Measurements from ENCODE around the gene MAP6.

MAP6 gene

DNA sequence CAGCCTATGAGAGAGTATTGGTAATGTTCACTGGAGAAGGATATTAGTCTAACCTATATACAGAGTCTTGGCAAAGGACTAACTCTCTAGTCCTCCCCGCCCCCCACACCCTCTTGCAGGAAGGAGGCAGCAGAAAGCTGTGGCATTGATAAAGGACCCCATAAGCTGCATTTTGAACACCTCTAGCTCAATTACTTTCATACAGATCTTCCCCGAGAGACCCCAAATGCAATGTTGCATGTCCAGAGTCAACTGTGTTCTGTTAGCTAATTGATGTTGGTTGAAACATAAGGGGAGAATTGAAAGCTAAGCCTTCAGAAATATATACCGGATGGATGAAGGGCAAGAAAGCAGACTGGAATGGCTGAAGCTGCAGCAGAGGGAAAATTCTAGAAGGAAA, 2.8 kb downstream of the MAP6 start:
- DNase-seq: no peak

DNA sequence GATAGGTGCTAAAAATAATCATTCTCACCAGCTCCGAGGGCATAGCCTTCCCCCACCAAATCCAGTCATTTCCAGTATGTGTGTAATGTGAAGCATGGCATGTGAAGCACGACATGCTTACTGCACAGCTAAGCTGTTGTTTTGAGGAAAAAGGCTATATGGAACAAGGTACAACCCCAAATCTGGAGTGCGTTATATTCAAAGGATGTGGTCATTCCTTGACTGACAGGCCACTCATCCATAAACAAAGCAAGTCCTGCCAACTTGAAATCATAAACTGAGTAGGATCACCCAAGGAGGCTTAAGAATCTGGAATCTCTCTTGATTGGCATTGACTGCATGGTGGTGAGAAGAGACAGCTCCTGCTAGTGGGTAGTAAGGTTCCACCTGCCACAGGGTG, 3.7 kb downstream of the MAP6 start:
- DNase-seq: no peak

DNA sequence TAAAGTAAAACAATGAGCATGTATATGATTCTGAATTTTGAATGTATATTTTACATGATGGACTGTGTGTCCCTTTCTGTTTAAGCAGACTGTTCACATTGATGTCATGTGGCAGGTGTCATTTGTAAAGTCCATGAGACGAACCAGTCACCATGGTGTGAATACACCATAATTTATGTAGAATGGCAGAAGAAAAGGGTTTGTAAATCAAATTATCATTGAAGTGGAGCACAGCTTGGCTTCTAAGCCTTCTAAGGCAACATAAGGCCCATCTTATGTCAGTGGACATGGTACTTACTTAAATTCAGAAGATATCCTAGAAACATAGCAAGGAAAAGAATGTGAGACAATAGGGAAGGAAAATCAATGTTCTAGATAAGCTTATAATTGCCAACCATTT, 4.4 kb downstream of the MAP6 start:
- DNase-seq: no peak

DNA sequence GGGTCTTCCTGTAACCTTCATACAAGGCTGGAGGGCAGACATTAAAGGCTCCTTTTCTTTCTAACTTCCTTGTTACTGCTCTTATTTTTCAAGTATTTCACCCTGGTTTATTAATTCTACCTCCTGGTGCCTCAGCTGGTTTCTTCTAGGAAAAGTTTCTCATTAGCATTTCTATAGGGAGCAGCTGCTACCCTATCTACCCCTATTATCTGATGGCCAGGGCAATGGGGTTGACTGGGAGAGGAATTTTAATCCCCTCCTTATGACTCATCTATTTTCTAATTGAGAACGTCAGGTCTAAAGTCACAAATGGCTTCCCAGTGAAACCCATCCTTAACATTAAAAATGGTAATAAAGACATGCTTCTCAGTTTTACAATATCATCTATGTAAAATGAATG, 5.0 kb downstream of the MAP6 start:
- no peak for DNase-seq

DNA sequence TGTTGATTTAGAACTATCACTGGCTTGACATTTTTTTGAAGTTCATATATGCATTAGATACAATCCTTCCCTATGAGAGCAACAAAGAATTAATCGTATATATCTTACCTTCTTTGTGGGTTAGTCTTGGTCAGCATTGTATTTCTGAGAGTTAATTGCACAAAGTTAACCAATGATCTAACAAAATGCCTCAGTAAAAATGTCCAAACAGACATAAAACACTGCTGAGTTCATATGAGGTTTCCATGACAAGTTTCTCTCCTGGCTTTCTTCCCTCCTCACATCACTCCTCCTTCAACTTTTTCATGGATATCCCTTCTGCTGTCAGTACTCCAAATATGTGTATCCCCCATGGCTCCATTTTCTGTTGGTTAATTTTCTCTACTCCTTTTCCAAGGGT, 9.0 kb downstream of the MAP6 start:
- no peak for DNase-seq

DNA sequence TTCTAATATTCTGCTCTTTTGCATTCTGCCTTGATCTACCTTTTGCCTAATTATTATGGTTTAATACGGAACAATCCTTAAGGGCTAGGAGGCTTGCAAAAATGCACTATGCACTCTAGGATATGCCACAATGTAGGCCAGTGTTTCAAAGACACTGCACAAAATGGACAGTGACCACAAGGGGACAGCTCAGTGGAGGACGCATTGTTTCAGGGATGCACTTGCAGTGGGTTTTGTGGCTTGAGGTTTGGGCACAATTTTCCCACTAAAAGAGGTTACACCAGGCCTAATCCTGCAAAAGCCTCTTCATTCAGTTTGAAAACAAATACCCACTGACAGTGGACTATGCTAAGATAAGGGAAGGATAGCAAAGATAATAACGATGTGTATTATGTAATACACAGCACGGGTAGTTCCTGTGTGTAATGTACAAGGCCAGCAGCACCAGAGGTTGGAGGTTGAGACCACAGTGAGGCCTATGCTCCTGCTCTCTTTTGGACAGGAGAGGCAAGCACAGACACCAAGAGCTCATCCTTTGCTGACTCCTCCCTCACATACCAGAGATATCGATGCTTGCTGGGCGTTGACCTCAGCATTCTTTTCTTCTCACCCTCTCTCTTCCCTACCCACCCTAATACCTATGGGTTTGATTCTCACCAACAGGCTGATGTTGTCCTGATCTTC, 12.7 kb downstream of the MAP6 start:
- no peak for DNase-seq

DNA sequence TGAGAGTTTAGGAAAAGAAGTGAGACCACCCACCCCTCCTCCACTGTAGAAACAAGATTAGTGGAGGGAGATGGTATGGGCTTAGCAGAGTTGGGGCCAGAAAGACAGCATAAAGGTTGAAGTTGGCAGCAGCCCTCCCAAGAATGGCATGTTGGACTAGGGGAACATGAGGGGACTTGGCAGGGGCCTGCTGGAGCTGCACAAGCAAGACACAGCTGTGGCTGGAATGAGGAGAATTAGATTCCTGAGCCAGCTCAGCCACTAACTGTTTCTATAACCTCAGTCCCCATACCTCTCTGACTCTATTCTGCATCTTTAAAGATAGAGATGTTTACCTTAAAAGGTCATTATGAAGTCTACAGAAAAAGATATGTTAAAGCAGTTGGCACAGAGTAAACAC, 13.2 kb downstream of the MAP6 start:
- no peak for DNase-seq

DNA sequence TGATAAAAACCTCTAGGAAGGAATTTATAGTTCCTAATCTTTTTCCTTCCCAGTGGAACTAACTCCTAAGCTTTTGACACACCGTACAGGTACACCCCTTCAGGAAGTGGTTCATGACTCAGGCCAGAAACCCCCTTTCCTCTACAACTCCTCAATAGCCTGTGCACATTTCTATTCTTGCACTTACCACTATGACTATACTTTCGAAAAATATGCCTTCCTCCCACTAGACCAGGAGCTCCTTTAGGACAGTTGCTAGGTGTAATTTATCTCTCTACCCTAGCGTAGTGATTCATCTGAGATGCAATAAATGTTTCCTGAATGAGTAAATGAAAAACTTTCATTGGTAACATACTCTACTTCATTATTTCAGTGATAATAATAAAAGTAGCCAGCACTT, 14.5 kb downstream of the MAP6 start:
- no peak for DNase-seq

DNA sequence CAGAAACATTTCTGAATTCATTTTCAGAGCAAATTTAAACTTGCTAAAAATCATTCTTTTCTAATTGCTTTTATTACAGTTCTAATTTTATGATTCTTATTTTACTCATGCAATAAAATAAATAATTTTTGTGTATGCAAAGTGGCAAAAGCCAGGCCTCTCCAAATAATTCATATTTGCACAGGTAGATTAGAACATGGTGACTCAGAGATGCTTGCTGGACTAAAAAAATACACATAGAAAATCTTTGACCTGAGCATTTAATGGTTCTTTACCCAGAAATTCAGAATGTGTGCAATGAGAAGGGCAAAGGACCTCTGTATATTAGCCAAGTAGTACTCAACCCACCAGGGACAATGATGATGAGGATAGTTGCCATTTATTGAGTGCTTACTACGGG, 15.3 kb downstream of the MAP6 start:
- no peak for DNase-seq

DNA sequence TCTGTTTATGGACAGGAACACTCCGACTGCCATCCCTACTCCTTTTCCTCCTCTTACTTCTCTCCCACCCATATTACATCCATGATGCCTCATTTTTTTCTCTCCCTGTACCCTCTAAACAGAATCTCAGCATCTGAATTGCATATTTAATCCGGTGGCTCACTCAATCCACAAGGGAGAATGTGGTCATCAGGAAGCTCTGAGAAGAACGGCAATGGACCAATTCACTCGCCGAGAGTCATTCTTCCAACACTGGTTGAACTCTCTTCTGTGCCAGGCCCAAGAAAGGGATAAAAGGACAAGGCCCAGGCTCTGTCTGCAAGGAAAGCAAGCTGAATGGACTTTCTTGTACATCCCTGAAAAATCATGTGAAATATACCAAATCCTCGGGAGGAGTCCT, 15.9 kb downstream of the MAP6 start:
- DNase-seq: no peak

DNA sequence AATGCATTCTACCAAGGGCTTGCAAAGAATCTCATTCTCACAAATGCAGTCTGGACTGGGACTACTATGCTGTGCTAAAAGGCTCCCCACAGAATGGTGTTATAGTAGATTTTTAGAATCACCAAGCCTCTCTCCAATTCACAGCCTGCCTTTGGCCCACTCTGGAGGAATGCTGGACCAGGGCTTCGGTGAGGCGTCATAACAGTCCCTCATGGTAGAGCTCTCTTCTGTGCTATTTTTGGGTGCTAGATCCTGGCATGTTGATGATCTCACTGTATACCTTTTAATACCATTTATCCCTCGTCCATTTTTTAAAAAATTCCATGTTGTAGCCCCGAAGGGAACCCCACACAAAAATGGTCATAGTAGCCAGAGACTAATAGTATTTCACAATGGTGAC, 17.6 kb downstream of the MAP6 start:
- DNase-seq: no peak

DNA sequence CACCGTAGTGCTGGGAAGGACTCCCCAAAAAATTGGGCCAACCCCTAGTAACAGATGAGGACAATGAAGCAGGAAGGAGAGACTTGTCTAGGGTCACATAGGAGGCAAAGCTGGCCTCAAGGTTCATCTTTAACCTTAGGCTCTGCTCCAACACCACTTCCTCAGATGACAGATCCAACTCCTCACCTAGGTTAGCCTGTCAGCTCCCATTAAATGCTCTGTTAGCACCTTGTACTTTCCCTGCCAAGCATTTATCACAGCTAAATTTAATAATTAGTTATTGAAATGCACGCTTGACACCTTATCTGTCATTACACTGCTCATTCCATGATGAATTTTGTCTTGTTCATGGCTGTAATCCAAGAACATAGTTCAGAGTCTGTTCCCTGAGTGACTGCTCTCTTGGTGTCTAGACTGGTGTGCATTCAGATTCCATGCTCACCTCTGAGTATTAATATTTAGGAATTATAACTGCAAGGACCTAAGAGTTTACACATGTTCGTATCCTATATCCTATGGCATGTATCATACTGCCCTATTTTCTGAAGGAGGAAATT, 18.6 kb downstream of the MAP6 start:
- DNase-seq: no peak

DNA sequence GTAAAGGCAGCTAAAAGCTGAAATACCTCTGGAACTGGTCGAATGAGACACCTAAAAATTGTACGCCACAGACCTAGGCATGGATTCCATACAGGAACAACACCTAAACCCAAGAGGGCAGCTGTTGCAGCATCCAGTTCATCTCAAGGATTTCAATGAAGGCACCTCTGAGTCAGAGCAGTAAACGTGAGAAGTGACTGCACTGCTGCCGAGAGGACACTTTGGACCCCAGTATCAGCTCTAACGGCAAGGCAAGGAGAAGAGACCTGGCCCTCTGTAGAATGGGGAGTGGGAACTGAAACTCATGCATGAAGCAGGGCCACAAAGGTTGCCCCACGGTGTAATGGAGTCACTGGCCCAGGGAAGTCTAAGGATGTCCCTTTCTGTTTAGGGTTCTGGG, 23.9 kb downstream of the MAP6 start:
- DNase-seq: no peak

DNA sequence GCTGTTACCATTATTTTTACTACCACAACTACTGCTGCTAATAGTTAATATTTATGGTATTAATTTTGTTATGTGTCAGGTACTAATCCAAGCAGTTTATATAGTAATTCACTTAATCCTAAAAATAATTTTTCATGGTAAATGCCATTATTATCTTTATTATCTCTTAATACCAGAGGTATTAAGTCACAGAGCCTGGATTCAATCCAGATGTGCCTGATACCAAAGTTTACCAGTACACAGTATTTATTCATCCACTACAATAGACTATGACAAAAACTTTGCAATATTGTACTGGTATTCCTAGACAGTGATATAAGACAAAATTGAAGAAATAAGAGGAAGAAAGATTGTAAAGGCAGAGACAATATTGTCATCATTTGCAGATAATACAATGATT, 24.5 kb downstream of the MAP6 start:
- no peak for DNase-seq

DNA sequence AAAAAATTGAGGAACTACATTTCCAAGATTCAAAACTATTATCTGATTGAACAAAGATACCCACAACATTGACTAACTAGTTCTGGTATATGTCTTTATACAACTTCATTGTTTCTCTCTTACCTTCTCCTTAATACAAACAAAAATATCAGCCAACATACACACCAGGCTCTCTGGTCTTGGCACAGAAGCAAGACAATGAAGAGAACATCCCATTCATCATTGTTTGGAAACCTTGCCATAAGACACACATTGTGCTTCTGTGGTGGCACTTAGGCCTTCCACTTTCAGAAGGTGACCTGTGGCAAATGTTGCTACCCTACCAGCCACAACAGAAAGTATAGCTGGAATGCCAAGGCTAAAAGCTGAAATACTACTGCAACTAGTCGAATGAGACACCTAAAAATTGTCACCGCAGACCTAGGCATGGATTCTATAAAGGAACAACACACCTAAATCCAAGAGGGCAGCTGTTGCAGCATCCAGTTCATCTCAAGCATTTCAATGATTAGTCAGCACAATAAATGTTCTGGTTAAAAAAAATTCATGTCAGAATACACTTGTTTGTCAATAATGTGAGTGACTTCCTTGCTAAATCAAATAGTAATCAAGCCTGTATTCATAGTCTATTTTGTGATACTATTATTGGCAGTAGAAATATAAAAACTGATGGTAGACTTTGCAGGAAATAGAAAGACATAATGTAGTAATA, 26.3 kb downstream of the MAP6 start:
- DNase-seq: no peak

DNA sequence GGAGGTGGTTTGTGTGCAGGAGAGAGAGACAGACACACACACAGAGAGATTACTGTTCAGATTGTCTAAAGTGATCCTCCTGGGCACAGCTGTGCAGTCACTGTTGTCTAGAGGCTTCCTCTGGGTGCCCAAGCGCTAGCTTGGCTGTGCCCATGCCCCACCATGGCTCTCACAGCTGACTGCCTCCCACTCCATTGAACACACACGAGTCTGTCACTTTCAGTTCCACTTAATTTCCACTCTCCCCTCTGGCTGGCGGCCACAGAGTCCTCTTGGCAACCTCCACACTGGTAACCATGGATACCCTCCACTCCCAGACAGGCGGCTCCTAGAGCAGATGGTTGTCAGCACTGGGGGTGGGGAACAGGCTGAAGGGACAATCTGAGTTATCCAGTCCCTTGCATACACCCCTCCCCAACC, 29.1 kb downstream of the MAP6 start:
- DNase-seq: no peak

DNA sequence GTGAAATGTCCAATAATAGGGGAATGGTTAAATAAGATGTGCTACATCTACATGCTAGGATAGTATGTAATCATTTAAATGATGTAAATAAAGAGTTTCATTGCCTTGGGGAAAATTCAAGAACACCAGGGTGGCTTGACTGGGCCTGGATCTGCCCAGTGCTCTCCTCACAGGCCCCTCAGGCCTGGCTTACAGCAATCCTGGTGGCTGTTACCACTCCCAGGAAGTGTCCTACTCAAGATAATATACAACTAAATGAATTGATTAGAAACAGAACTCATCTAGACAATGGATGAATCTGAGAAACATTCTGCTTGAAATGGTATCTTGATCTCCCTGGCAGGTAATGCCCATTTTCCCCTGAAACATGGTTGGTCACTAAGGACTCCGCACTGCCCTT, 30.8 kb downstream of the MAP6 start:
- DNase-seq: no peak

DNA sequence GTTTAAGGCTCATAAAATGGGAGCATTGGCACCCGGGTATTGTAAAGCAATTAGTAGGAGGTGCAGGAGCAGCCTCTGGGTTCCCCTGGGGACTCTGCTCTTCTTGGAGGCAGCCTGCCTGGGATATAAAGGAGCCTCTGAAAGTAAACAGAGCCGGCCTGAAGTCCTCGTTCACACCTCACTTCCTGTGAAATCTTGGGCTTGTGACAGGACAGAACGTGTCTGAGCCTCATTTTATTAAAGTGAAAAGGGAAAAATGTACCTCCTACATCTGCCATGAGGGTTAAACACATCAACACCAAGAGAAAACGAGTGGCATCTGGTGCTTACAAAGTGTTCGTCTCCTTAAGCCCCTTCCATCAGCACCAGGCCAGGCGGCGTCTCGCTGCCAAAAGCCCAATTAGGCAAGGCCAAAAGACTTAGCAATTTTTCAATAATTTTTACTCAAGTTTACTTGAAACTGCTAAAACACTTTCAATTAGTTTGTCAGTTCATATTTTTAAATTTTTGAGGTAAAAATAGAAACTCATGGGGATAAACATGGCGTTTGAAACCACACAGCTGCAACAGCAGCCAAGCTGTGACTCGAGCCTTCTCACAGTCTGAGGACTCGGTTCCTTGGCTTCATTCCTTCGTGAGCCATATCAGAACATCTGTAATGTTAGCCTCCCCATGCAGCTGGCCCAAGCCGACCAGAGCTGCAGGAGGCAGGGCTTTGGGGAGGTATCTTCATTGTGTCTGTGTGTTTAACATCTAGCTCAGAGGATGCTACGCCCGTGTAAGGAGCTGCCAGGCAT, 33.6 kb downstream of the MAP6 start:
- no peak for DNase-seq

DNA sequence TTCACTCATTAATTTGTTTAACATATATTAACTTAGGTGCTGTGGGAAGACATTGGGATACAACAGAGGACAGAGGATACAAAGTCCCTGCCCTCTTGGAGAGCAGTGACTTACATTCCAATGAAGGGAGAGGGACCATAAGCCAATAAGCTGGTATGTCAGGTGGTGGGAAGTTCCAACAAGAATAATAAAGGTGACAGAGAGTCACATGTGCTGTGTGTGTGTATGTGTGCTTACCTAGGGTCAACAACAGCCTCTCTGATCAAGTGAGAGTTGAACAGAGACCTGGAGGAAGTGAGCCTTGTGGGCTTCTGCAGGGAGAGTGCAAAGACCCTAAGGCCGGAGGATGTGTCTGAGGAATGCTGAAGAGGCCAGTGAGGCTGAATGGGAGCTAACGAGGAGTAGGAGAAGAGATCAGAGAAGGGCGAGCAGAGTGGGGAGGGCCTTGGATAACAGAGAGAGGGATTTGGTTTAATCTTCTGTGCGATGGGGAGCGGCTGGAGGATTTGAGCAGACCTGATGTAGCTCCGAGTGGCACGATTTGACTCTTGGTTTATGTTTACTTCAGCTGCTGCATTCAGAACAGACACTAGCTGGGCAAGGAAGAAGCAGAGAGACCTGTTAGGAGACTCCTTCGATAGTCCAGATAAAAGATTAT, 35.3 kb downstream of the MAP6 start:
- no peak for DNase-seq

DNA sequence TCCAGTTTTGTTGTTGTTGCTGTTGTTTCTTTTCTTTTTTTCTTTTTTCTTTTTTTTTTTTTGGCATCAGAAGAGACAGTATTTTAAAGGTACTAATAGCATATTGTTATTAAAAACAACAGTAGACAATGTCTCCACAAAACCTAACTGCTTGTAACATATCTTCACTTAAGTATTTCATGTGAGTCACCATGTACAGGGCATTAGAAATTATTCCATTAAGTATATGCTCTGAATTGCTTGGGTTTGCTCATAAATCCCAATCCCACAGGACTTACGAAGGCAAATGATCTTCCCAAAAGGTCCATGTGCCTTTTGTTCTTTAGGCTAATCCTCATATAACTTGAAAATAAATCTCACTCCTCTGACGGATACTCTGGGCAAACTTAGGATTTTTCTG, 35.9 kb downstream of the MAP6 start:
- no peak for DNase-seq

DNA sequence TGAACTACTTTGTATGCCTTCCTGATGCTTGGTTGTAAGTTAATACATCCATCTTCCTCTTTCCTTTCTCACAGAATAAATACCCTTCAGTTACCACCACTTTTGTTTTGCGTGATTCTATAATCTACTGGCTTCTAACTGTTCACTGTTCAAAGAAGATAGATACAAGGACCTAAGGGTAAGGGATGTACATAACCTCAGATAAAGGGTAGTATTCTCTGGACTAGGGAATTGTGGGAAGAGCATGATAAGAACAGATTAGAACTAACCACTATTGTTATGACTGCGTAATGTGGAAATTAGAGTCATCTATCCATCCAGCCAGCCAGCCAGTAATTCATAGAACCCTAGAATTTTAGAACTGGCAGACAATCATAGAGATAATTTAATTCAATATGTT, 36.4 kb downstream of the MAP6 start:
- no peak for DNase-seq

DNA sequence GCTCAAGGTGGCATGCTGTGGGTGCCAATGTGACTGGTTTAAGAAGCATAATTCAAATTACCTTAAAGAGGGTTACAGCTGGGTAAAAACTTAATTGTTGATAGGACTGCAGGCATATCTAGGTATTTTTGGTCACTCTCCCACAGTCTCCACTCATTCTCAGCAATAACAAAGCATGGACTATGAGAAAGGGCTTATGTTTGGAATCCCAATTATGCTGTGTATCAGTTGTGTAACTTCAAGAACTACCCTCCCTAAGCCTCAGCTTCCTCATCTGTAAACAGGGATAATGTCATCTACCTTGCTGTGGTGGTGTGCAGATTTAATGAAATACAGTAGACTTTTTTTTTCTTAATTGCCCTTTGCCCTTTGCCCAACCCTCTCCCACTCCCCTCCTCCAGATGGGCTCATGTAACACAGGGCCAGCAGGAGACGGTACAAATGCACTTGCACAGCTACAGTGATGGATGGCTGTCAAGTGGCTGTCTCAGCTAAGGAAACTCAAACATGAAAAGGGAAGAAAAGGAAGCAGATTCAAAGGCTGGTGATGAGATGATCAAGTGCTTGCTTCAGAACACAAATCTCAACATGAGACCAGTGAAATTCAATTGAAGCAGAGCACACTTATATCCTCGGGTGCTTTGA, 37.6 kb downstream of the MAP6 start:
- DNase-seq: no peak

Data from T-helper 9 cell (primary cell).